Loucy (cell line): Measurements from ENCODE around the gene PLIN5.
A peak's percentile ranks its signal among the peaks of the same experiment; 100 is the strongest.

Experiments
- H2AFZ ChIP-seq: fragments of 200-600 bp; sonication (generic); 2 replicates; pipeline ENCODE4 v1.6.0; 2016; ENCODE audit warnings: antibody characterized with exemption, mild to moderate bottlenecking, low read length, moderate library complexity
- H3F3A ChIP-seq: fragments of 200-600 bp; 2 replicates; pipeline ENCODE4 v1.6.0; 2016; ENCODE audit warnings: antibody characterized with exemption, low read depth, mild to moderate bottlenecking
- H3K27me3 ChIP-seq: fragments of 200-600 bp; sonication (generic); 2 replicates; pipeline ENCODE4 v1.6.1; 2014; ENCODE audit warnings: low read length, mild to moderate bottlenecking; ENCODE audit not compliant: insufficient read depth, poor library complexity, severe bottlenecking
- H3K36me3 ChIP-seq: fragments of 200-600 bp; sonication (generic); 2 replicates; pipeline ENCODE4 v1.6.1; 2016; ENCODE audit warnings: low read length; ENCODE audit not compliant: insufficient read depth
- H3K4me1 ChIP-seq: fragments of 200-600 bp; sonication (generic); 2 replicates; pipeline ENCODE4 v1.5.1; 2014; ENCODE audit warnings: low read length, mild to moderate bottlenecking; ENCODE audit not compliant: insufficient read depth, poor library complexity, severe bottlenecking
- H3K4me2 ChIP-seq: fragments of 200-600 bp; sonication (generic); 2 replicates; pipeline ENCODE4 v1.6.0; 2014; ENCODE audit warnings: antibody characterized with exemption, low read length, low read depth, mild to moderate bottlenecking; ENCODE audit not compliant: poor library complexity, severe bottlenecking
- H3K4me3 ChIP-seq: fragments of 200-600 bp; sonication (generic); 2 replicates; pipeline ENCODE4 v1.5.1; 2014; ENCODE audit warnings: low read length, mild to moderate bottlenecking, mixed read lengths; ENCODE audit not compliant: poor library complexity, severe bottlenecking
- H3K79me2 ChIP-seq: fragments of 200-600 bp; sonication (generic); 2 replicates; pipeline ENCODE4 v1.6.1; 2014; ENCODE audit warnings: low read length; ENCODE audit not compliant: insufficient read depth
- H3K9ac ChIP-seq: fragments of 200-600 bp; sonication (generic); 2 replicates; pipeline ENCODE4 v1.6.0; 2014; ENCODE audit warnings: mild to moderate bottlenecking, low read depth, low read length, moderate library complexity; ENCODE audit not compliant: poor library complexity, severe bottlenecking
- H3K9me2 ChIP-seq: fragments of 200-600 bp; sonication (generic); replicated peaks from 2 replicates; pipeline ENCODE4 v1.6.1; 2016; ENCODE audit warnings: low read depth, low read length, mixed read lengths
- H3K9me3 ChIP-seq: fragments of 200-600 bp; sonication (generic); 2 replicates; pipeline ENCODE4 v1.6.1; 2014; ENCODE audit warnings: mild to moderate bottlenecking, antibody characterized with exemption, low read length, low read depth; ENCODE audit not compliant: insufficient read depth
- H4K20me1 ChIP-seq: fragments of 200-600 bp; sonication (generic); 2 replicates; pipeline ENCODE4 v1.6.0; 2014; ENCODE audit warnings: antibody characterized with exemption, low read length, mild to moderate bottlenecking; ENCODE audit not compliant: insufficient read depth, poor library complexity, severe bottlenecking
- CTCF ChIP-seq: fragments of 200-600 bp; sonication (generic); conservative IDR thresholded peaks from 2 replicates; pipeline ENCODE4 v1.5.1; 2014; ENCODE audit warnings: mild to moderate bottlenecking, antibody characterized with exemption, low read length
- EZH2phosphoT487 ChIP-seq: fragments of 200-600 bp; IDR thresholded peaks from 2 replicates; pipeline ENCODE4 v1.6.1; 2018; ENCODE audit warnings: antibody characterized with exemption, mild to moderate bottlenecking, moderate library complexity, borderline replicate concordance

Gene PLIN5

DNA sequence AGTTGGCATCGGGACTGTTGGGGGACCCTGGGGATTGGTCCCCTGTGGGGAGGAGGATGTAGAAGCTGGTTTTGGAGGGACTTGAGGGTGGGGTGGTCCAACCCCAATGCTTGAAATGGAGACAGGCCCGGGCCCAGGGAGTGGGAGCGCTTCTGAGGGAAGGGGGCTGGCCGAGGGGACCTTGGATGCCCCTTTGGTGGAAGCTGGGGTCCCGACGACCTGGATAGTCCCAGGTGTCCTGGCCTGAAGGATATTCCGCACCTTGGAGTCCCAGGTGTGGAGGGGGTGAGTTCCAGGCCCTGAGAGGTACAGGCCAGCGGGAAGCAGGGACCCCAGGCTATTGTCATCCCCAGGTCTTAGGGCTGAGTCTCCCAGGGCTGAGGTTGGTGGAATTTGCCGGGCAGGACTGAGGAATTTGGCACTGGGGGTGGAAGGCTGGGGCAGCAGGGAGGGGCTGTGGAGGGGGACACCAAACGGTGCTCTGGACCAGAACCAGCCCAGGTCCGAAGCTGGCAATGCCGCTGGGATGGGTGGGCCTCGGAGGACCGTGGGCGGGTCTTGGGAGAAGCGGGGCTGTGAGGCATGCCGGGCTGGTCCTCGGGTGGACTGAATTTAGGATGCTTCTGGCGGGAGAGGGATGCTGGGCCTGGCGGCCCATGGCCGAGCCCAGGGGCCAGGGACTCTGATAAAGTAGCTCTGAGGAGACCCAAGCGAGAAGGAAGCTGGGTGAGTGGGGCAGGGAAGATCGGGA lies 61.1 kb downstream of the PLIN5 start:
- H3K36me3 ChIP-seq = peaks cover 16% of the 10 kb centered on the region; the same call in 1 of the 2 replicates
- peak overlapping the region; percentile 94 for H3K9ac ChIP-seq
- H3K4me2 ChIP-seq = peak overlapping the region; percentile 79
- peaks cover 40% of the 10 kb centered on the region for H3K79me2 ChIP-seq
- H3K4me3 ChIP-seq = peak overlapping the region; percentile 80
- H2AFZ ChIP-seq = peak overlapping the region; percentile 13
- H3K9me2 ChIP-seq = no peaks in the 10 kb centered on the region
- H3K27me3 ChIP-seq = no peaks in the 10 kb centered on the region
- TF ChIP-seq EZH2phosphoT487 (no peak), CTCF (no peak)
- H3K4me1 ChIP-seq = peaks cover 11% of the 10 kb centered on the region
- H3K9me3 ChIP-seq = no peaks in the 10 kb centered on the region
- H4K20me1 ChIP-seq = peaks cover 33% of the 10 kb centered on the region
- H3F3A ChIP-seq = 0 out of 2 replicates have a peak, but pooled peaks cover 4% of the 10 kb centered on the region

DNA sequence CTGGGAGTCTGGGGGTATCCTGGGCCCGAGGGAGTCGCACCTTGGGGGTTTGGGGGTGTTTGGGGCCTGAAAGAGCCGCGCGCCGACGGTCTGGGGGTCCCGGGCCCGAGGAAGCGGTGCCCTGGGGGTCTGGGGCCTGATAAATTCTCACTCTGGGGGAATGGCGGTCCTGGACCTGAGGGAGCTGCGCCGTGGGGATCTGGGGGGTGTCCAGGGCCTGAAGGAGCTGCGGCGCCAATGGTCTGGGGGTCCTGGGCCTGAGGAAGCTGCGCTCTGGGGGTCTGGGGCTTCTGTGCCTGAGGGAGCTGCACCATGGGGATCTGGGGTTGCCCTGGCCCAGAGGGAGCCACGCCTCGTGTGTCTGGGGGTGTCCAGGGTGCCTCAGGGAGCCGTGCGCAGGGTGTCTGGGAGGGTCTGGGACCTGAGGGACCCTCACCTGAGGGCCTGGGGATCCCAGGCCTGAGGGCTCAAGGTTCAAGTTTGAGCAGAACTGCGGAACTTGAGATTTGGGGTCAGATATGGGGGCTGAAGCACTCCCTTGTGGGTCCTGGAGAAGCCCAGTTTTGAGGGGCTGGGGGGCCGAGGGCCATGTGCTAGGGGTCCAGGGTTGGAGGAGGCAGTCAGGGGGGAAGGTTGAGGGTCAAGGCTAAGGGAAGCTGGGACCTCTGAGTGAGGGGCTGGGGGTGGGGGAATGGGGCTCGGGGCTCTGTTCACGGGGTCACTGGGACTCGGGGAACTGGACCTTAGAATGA lies 61.8 kb downstream of the PLIN5 start:
- Histone ChIP-seq H3K4me2 (peak overlapping the region; percentile 79), H3K4me1 (peaks cover 11% of the 10 kb centered on the region), H2AFZ (no peak overlapping the region), H3K36me3 (peaks cover 16% of the 10 kb centered on the region; the same call in 1 of the 2 replicates), H3K79me2 (peaks cover 40% of the 10 kb centered on the region), H3K4me3 (peak overlapping the region; percentile 80), H3K9me3 (no peaks in the 10 kb centered on the region), H3K9me2 (no peaks in the 10 kb centered on the region), H3K9ac (peak overlapping the region; percentile 94), H3K27me3 (no peaks in the 10 kb centered on the region), H3F3A (0 out of 2 replicates have a peak, but pooled peaks cover 4% of the 10 kb centered on the region), H4K20me1 (peaks cover 33% of the 10 kb centered on the region)
- TF ChIP-seq CTCF (no peak), EZH2phosphoT487 (no peak)
